ENCODE results near the gene RPS29. TPM values are rescaled to one million over a fixed set of nuclear protein-coding genes. Genes with fewer than 3 reads are reported as not detected.
A peak's percentile ranks its signal among the peaks of the same experiment; 100 is the strongest.

Gene RPS29
- polyA plus RNA-seq, 1 donor from 2014 or later: 6,695 TPM

- no peaks in the 10 kb centered on the region for H3K36me3 ChIP-seq (ENCODE audit: insufficient read depth, low read length)
- H3F3A ChIP-seq (ENCODE audit: insufficient read depth, low read length, poor library complexity, severe bottlenecking): no peaks in the 10 kb centered on the region
- H3K79me2 ChIP-seq (replicated peaks; ENCODE audit: insufficient read depth, low read length): no peaks in the 10 kb centered on the region
- no peak overlapping the region for H3K4me2 ChIP-seq (ENCODE audit: low read length)
- H3K9me3 ChIP-seq (ENCODE audit: low read length): no peaks in the 10 kb centered on the region
- no peaks in the 10 kb centered on the region for H4K20me1 ChIP-seq (ENCODE audit: insufficient read depth)
- H3K9me2 ChIP-seq (ENCODE audit: insufficient read depth, low read length): no peaks in the 10 kb centered on the region
- no peak for TF ChIP-seq TAF1 (IDR thresholded peaks at IDR 0.05; ENCODE audit: low read depth)
- TF ChIP-seq EP300 (conservative IDR thresholded peaks at IDR 0.05; ENCODE audit: poor library complexity, severe bottlenecking): no peak
- no peak for TF ChIP-seq MXI1 (conservative IDR thresholded peaks at IDR 0.05; ENCODE audit: poor library complexity, severe bottlenecking)
- TF ChIP-seq SMC3 (conservative IDR thresholded peaks at IDR 0.05; ENCODE audit: poor library complexity): no peak
- no peak for TF ChIP-seq RAD21 (conservative IDR thresholded peaks at IDR 0.05)
- TF ChIP-seq EZH2 (IDR thresholded peaks at IDR 0.05; ENCODE audit: borderline replicate concordance, insufficient read depth, low read length, poor library complexity, severe bottlenecking): no peak
- TF ChIP-seq REST (IDR thresholded peaks at IDR 0.05; ENCODE audit: borderline replicate concordance): no peak
- no peak for TF ChIP-seq CTCF (IDR thresholded peaks at IDR 0.05; ENCODE audit: poor library complexity, severe bottlenecking)
- TF ChIP-seq POLR2AphosphoS5 (IDR thresholded peaks at IDR 0.05): no peak
- H3K4me3 ChIP-seq (ENCODE audit: low read length): no peak overlapping the region
- H2AFZ ChIP-seq (ENCODE audit: low read depth, low read length): no peak overlapping the region
- H3K9ac ChIP-seq (ENCODE audit: low read length): no peak overlapping the region
- H3K27me3 ChIP-seq (ENCODE audit: insufficient read depth, low read depth, low read length): no peaks in the 10 kb centered on the region
- no peak overlapping the region for H3K27ac ChIP-seq (ENCODE audit: low read length)
Observed at GRCh38 chr14:49551569-49551968, 34.6 kb downstream of the RPS29 start.

DNA sequence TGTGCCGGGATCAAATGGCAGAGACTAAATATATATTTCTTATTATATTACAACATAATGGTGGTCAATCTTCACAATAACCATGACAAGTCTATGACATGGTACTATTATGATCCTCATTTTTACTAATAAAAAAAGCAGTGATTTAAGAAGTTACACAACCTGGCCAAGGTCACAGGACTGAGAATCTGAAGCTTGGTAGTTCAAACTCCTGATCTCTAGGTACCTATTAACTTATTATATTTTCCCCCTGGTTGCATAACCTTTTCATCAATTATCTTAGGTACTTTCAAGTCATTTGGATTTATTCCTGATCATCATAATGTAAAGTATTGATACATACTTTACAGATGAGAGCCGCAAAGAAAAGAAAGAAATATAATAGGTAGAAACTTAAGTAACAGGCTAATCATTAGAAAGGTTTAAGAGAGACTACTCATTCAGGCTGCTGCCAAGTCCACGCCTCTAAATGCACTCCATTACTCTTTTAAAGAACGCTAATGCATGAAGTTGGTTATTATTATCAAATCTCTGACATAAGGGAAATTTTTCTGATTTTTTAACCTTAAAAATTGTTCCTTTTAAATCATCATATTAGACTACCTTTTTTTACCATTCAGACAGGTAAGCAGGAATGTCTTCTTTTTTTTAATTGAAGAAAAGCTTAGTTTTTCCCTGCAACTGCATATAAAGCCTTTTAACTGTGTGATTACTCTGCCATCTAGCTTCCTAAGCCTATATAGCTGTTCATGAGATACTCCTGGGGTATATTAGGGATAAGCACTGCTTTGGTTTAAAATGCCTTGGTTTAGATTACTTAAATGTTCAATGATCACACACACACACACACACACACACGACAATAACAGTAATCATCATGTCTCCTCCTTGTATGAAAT, 35.6 kb downstream of the RPS29 start:
- Histone ChIP-seq H3F3A (ENCODE audit: insufficient read depth, low read length, poor library complexity, severe bottlenecking) (no peaks in the 10 kb centered on the region), H3K27ac (ENCODE audit: low read length) (no peak overlapping the region), H3K79me2 (replicated peaks; ENCODE audit: insufficient read depth, low read length) (no peaks in the 10 kb centered on the region), H4K20me1 (ENCODE audit: insufficient read depth) (no peaks in the 10 kb centered on the region), H3K9me2 (ENCODE audit: insufficient read depth, low read length) (no peaks in the 10 kb centered on the region), H3K4me2 (ENCODE audit: low read length) (no peak overlapping the region), H3K4me3 (ENCODE audit: low read length) (no peak overlapping the region), H2AFZ (ENCODE audit: low read depth, low read length) (no peak overlapping the region), H3K27me3 (ENCODE audit: insufficient read depth, low read depth, low read length) (no peaks in the 10 kb centered on the region), H3K36me3 (ENCODE audit: insufficient read depth, low read length) (no peaks in the 10 kb centered on the region), H3K9ac (ENCODE audit: low read length) (no peak overlapping the region), H3K9me3 (ENCODE audit: low read length) (no peaks in the 10 kb centered on the region)
- TF ChIP-seq RAD21 (conservative IDR thresholded peaks at IDR 0.05) (peak; percentile 89), EP300 (conservative IDR thresholded peaks at IDR 0.05; ENCODE audit: poor library complexity, severe bottlenecking) (peak; percentile 35), SMC3 (conservative IDR thresholded peaks at IDR 0.05; ENCODE audit: poor library complexity) (peak; percentile 77), REST (IDR thresholded peaks at IDR 0.05; ENCODE audit: borderline replicate concordance) (no peak), CTCF (IDR thresholded peaks at IDR 0.05; ENCODE audit: poor library complexity, severe bottlenecking) (peak; percentile 81), POLR2AphosphoS5 (IDR thresholded peaks at IDR 0.05) (no peak), EZH2 (IDR thresholded peaks at IDR 0.05; ENCODE audit: borderline replicate concordance, insufficient read depth, low read length, poor library complexity, severe bottlenecking) (no peak), MXI1 (conservative IDR thresholded peaks at IDR 0.05; ENCODE audit: poor library complexity, severe bottlenecking) (no peak), TAF1 (IDR thresholded peaks at IDR 0.05; ENCODE audit: low read depth) (no peak)
